ENCODE data around the gene ANKRD13B.

DNA sequence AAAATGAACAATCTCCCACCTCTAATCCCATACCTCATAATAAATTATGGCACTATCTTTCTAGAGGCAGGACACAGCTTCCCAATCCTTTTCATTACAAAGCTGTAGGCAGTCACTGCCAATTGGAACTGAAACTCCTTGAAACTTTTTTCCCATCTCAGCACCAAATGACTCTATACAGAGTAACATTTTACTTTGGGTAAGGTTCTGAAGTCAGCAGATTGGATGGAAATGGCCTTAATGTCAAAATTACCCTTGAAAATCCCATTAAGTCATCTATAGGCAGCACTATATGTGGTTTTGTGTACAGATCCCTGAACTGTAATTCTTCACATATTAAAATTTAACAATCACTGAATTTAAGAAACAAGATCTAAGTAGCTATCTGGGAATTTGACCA is 60.0 kb downstream of the ANKRD13B start:
- TF ChIP-seq ZNF664 (tag by site-specific recombination; IDR thresholded peaks at IDR 0.05) (no peak), ZNF211 (tag by site-specific recombination; IDR thresholded peaks at IDR 0.05; ENCODE audit: low read depth) (no peak), ZNF510 (tag by site-specific recombination; IDR thresholded peaks at IDR 0.05; ENCODE audit: insufficient replicate concordance) (no peak), TCF7L2 (IDR thresholded peaks at IDR 0.05; ENCODE audit: borderline replicate concordance, low read depth, low read length) (no peak), ZNF416 (tag by site-specific recombination; IDR thresholded peaks at IDR 0.05) (no peak), ZNF133 (tag by site-specific recombination; IDR thresholded peaks at IDR 0.05) (no peak), ZNF600 (tag by site-specific recombination; IDR thresholded peaks at IDR 0.05) (no peak)
- TF ChIP-seq, protein P1, sequence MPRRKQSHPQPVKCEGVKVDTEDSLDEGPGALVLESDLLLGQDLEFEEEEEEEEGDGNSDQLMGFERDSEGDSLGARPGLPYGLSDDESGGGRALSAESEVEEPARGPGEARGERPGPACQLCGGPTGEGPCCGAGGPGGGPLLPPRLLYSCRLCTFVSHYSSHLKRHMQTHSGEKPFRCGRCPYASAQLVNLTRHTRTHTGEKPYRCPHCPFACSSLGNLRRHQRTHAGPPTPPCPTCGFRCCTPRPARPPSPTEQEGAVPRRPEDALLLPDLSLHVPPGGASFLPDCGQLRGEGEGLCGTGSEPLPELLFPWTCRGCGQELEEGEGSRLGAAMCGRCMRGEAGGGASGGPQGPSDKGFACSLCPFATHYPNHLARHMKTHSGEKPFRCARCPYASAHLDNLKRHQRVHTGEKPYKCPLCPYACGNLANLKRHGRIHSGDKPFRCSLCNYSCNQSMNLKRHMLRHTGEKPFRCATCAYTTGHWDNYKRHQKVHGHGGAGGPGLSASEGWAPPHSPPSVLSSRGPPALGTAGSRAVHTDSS (tag by site-specific recombination; IDR thresholded peaks at IDR 0.05) = no peak
- TF ChIP-seq, protein P2, sequence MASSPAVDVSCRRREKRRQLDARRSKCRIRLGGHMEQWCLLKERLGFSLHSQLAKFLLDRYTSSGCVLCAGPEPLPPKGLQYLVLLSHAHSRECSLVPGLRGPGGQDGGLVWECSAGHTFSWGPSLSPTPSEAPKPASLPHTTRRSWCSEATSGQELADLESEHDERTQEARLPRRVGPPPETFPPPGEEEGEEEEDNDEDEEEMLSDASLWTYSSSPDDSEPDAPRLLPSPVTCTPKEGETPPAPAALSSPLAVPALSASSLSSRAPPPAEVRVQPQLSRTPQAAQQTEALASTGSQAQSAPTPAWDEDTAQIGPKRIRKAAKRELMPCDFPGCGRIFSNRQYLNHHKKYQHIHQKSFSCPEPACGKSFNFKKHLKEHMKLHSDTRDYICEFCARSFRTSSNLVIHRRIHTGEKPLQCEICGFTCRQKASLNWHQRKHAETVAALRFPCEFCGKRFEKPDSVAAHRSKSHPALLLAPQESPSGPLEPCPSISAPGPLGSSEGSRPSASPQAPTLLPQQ (tag by site-specific recombination; IDR thresholded peaks at IDR 0.05) = no peak
- TF ChIP-seq, protein P3, sequence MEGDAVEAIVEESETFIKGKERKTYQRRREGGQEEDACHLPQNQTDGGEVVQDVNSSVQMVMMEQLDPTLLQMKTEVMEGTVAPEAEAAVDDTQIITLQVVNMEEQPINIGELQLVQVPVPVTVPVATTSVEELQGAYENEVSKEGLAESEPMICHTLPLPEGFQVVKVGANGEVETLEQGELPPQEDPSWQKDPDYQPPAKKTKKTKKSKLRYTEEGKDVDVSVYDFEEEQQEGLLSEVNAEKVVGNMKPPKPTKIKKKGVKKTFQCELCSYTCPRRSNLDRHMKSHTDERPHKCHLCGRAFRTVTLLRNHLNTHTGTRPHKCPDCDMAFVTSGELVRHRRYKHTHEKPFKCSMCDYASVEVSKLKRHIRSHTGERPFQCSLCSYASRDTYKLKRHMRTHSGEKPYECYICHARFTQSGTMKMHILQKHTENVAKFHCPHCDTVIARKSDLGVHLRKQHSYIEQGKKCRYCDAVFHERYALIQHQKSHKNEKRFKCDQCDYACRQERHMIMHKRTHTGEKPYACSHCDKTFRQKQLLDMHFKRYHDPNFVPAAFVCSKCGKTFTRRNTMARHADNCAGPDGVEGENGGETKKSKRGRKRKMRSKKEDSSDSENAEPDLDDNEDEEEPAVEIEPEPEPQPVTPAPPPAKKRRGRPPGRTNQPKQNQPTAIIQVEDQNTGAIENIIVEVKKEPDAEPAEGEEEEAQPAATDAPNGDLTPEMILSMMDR (tag by site-specific recombination; IDR thresholded peaks at IDR 0.05) = no peak
